22Rv1 (cell line): ENCODE results near the gene LRMDA.

ENCODE experiments used
- ZFX ChIP-seq: fragments of 450-650 bp; IDR thresholded peaks from 2 replicates; pipeline ENCODE4 v1.6.1; 2017; ENCODE audit warnings: antibody characterized with exemption, borderline replicate concordance
- TF ChIP-seq, protein P1 (sequence below): fragments of 450-650 bp; IDR thresholded peaks from 2 replicates; pipeline ENCODE4 v1.5.1; 2017; ENCODE audit warnings: mild to moderate bottlenecking

DNA sequence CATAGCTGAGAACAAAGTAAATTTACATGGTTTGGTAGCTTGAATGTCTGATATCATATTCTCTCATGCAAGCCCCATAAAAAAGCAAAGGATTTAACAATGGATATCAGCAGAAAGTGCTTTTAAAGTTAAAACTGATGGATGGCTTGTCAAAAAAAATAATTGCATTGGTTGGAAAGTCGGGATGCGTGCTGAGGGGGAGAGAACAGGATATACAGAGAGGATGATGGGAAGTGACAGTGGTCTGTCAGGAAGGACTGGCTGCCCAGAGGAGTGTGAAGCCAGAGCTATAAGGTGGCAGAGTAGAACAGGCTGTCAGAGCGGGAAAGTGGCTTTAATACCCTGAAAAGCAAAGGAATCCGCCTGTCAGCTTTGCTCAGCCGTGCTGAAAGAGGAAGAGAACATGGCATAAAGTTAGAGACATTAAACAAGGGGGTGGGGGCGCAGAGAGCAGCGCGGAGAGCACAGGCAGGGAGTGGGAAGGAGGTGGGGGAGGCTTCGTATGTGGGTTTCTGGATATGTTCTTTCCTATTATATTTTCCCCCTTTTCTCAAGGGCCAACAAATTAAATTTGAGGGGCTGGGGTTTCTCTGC, 493.0 kb downstream of the LRMDA start:
- TF ChIP-seq, protein P1, sequence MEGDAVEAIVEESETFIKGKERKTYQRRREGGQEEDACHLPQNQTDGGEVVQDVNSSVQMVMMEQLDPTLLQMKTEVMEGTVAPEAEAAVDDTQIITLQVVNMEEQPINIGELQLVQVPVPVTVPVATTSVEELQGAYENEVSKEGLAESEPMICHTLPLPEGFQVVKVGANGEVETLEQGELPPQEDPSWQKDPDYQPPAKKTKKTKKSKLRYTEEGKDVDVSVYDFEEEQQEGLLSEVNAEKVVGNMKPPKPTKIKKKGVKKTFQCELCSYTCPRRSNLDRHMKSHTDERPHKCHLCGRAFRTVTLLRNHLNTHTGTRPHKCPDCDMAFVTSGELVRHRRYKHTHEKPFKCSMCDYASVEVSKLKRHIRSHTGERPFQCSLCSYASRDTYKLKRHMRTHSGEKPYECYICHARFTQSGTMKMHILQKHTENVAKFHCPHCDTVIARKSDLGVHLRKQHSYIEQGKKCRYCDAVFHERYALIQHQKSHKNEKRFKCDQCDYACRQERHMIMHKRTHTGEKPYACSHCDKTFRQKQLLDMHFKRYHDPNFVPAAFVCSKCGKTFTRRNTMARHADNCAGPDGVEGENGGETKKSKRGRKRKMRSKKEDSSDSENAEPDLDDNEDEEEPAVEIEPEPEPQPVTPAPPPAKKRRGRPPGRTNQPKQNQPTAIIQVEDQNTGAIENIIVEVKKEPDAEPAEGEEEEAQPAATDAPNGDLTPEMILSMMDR = no peak
- TF ChIP-seq ZFX = no peak
